K562 (cell line): ENCODE results near the gene NDUFB3. TPM values are rescaled to one million over a fixed set of nuclear protein-coding genes. Genes with fewer than 3 reads are reported as not detected.
A peak's percentile ranks its signal among the peaks of the same experiment; 100 is the strongest.

Experiments used
- ATF6 ChIP-seq: sonication (generic); formaldehyde crosslinking; IDR thresholded peaks from 2 replicates; pipeline ENCODE4 v1.4.0; 2020; ENCODE audit warnings: mild to moderate bottlenecking, missing genetic modification reagents
- C11orf30 ChIP-seq: fragments of 450-650 bp; IDR thresholded peaks from 2 replicates; pipeline ENCODE4 v1.6.1; 2016; ENCODE audit warnings: low read depth, mild to moderate bottlenecking
- E2F8 ChIP-seq: fragments of 450-650 bp; IDR thresholded peaks from 2 replicates; pipeline ENCODE4 v1.7.1; 2018; ENCODE audit warnings: mild to moderate bottlenecking, low read depth; ENCODE audit not compliant: partially characterized antibody
- FOXJ2 ChIP-seq: fragments of 200-800 bp; sonication (Bioruptor generic); IDR thresholded peaks from 2 replicates; pipeline ENCODE4 v1.6.1; 2016; ENCODE audit warnings: missing genetic modification characterization, missing compliant biosample characterization
- FOXP1 ChIP-seq: sonication (generic); formaldehyde crosslinking; IDR thresholded peaks from 2 replicates; pipeline ENCODE4 v1.8.0; 2022; ENCODE audit warnings: mild to moderate bottlenecking, missing genetic modification reagents
- KAT7 ChIP-seq: sonication (generic); formaldehyde crosslinking; IDR thresholded peaks from 2 replicates; pipeline ENCODE4 v1.8.0; 2022; ENCODE audit warnings: missing genetic modification reagents, mild to moderate bottlenecking, borderline replicate concordance
- MAFK ChIP-seq: IDR thresholded peaks from 2 replicates; pipeline ENCODE4 v1.6.1; 2011; ENCODE audit warnings: low read length, improper control_type of control experiment
- NCOR1 ChIP-seq: fragments of 450-650 bp; IDR thresholded peaks from 2 replicates; pipeline ENCODE4 v1.6.1; 2016; ENCODE audit warnings: mild to moderate bottlenecking, moderate library complexity
- PRPF4 ChIP-seq: fragments of 200-400 bp; formaldehyde crosslinking; IDR thresholded peaks from one replicate; pipeline ENCODE4 v1.6.1; 2017; ENCODE audit warnings: low read length, low read depth, mild to moderate bottlenecking; ENCODE audit not compliant: insufficient read depth, poor library complexity, severe bottlenecking
- SIRT6 ChIP-seq: IDR thresholded peaks from one replicate; pipeline ENCODE4 v1.6.1; 2012; ENCODE audit warnings: low read depth, mild to moderate bottlenecking, control low read depth, inconsistent platforms, low read length, moderate library complexity
- SMAD4 ChIP-seq: fragments of 250-450 bp; sonication (Bioruptor Pico); conservative IDR thresholded peaks from 2 replicates; pipeline ENCODE4 v1.8.0; 2021; ENCODE audit warnings: inconsistent platforms, mild to moderate bottlenecking, moderate library complexity
- TAF7 ChIP-seq: fragments of 450-650 bp; IDR thresholded peaks from 2 replicates; pipeline ENCODE4 v1.6.1; 2016; ENCODE audit warnings: missing genetic modification characterization, missing compliant biosample characterization
- TCFL5 ChIP-seq: fragments of 250-450 bp; sonication (Bioruptor Pico); conservative IDR thresholded peaks from 2 replicates; pipeline ENCODE4 v1.6.1; 2021; ENCODE audit warnings: mild to moderate bottlenecking, moderate library complexity, matching md5 sums
- UBTF ChIP-seq, 2 experiments: IDR thresholded peaks; 2 replicates each; pipeline ENCODE4 v1.6.1; 2012; ENCODE audit warnings: improper control_type of control experiment in 2 of 2, low read depth in 2 of 2, low read length in 2 of 2, borderline replicate concordance in 1 of 2
- YY1 ChIP-seq, 3 experiments: IDR thresholded peaks; 2 replicates each; pipeline ENCODE4 v1.6.1; 2011; ENCODE audit warnings: low read length in 2 of 3, mild to moderate bottlenecking in 2 of 3, moderate library complexity in 2 of 3, borderline replicate concordance in 1 of 3, control low read depth in 1 of 3, low read depth in 1 of 3; ENCODE audit not compliant: insufficient read depth in 3 of 3, insufficient replicate concordance in 2 of 3, control insufficient read depth in 1 of 3, insufficient read length in 1 of 3; ENCODE audit errors: extremely low read depth in 1 of 3
- ZKSCAN8 ChIP-seq: fragments of 200-800 bp; sonication (Bioruptor generic); IDR thresholded peaks from 2 replicates; pipeline ENCODE4 v1.6.1; 2016; ENCODE audit warnings: missing genetic modification characterization, missing compliant biosample characterization
- ZNF655 ChIP-seq: fragments of 250-450 bp; sonication (Bioruptor Pico); IDR thresholded peaks from 2 replicates; pipeline ENCODE4 v1.5.0; 2021
- polyA plus RNA-seq, 8 experiments: library from polyadenylated mRNA; depleted of rRNA in 4 of 8; stranded (reverse) in 5 of 8; unstranded in 3 of 8; fragments of >200 nt; fragmentation: Nextera tagmentation in 2 of 8; fragmentation: Illumina TruSeq in 1 of 8; extraction: Ambion mirVana in 2 of 8; extraction: Trizol in 1 of 8; gene quantifications; 2 replicates each; pipeline versions ENCODE4 v1.2.1 to v1.2.3, GENCODE V29; 2011 to 2014; ENCODE audit warnings: inconsistent platforms in 1 of 8, missing spikeins in 1 of 8
- total RNA-seq, 7 experiments: library from RNA; depleted of rRNA in 6 of 7; stranded (reverse); fragments of >200 nt in 6 of 7; fragmentation: Illumina TruSeq in 2 of 7; extraction: Trizol in 2 of 7; gene quantifications; 2 replicates each; pipeline versions ENCODE4 v1.2.1 to v1.2.3, GENCODE V29; 2011 to 2021; ENCODE audit warnings: low replicate concordance in 1 of 7

The NDUFB3 gene
- total and polyA plus RNA-seq, 9 of the 15 experiments (the other 6 are each of a cell fraction or from before 2014, with no cell fraction given), result 126 to 786 (median 156) TPM

- TF ChIP-seq FOXJ2 (no peak), E2F8 (peak; percentile 63), FOXP1 (peak; percentile 69; the same call in 1 of the 2 replicates), NCOR1 (peak; percentile 39), ATF6 (CRISPR knock-in tag) (no peak), YY1 (IDR thresholded peaks at IDR 0.05; ENCODE audit: borderline replicate concordance in 1 of 3, control insufficient read depth in 1 of 3, extremely low read depth in 1 of 3, insufficient read depth in 3 of 3, insufficient read length in 1 of 3, insufficient replicate concordance in 2 of 3, low read depth in 1 of 3, low read length in 2 of 3) (peak in 2 of 3 experiments; percentile 61 to 72), MAFK (peak; percentile 12; the same call in 1 of the 2 replicates), PRPF4 (peak; percentile 79), SIRT6 (no peak), ZNF655 (CRISPR knock-in tag) (no peak), UBTF (IDR thresholded peaks at IDR 0.05; ENCODE audit: borderline replicate concordance in 1 of 2, low read depth in 2 of 2, low read length in 2 of 2) (peak in 1 of 2 experiments; percentile 91; a peak in 3 of 4 replicates), TCFL5 (CRISPR knock-in tag) (no peak), C11orf30 (peak; percentile 52), TAF7 (no peak), KAT7 (CRISPR knock-in tag) (0 out of 2 replicates have a peak, but pooled peaks have one; percentile 25), SMAD4 (peak; percentile 55; the same call in 1 of the 2 replicates), ZKSCAN8 (CRISPR knock-in tag) (peak; percentile 25; the same call in 1 of the 2 replicates)
Measured at GRCh38 chr2:201116115-201116958, 44.5 kb downstream of the NDUFB3 start, which contains the start of gene CFLAR (continued).
